K562 (cell line): Measurements from ENCODE around the gene DNAAF3. TPM values are rescaled to one million over a fixed set of nuclear protein-coding genes. Genes with fewer than 3 reads are reported as not detected.

Experiments used
- BHLHE40 ChIP-seq: IDR thresholded peaks from 2 replicates; pipeline ENCODE4 v1.6.1; 2011; ENCODE audit warnings: low read length, improper control_type of control experiment
- CEBPZ ChIP-seq: fragments of 150-350 bp; IDR thresholded peaks from 2 replicates; pipeline ENCODE4 v1.6.1; 2014; ENCODE audit warnings: low read depth, mild to moderate bottlenecking, low read length, borderline replicate concordance
- DEAF1 ChIP-seq: fragments of 450-650 bp; formaldehyde crosslinking; IDR thresholded peaks from 2 replicates; pipeline ENCODE4 v1.4.0; 2020; ENCODE audit warnings: mild to moderate bottlenecking, moderate library complexity
- GATAD2A ChIP-seq: fragments of 450-650 bp; IDR thresholded peaks from 2 replicates; pipeline ENCODE4 v1.6.1; 2017
- GTF2E2 ChIP-seq: fragments of 200-800 bp; sonication (Bioruptor generic); IDR thresholded peaks from 2 replicates; pipeline ENCODE4 v1.6.1; 2016; ENCODE audit warnings: missing genetic modification characterization, missing compliant biosample characterization
- KLF13 ChIP-seq: fragments of 450-650 bp; IDR thresholded peaks from 2 replicates; pipeline ENCODE4 v1.6.1; 2016; ENCODE audit warnings: missing genetic modification characterization, low read depth, mild to moderate bottlenecking, missing compliant biosample characterization, moderate library complexity, borderline replicate concordance
- NCOA6 ChIP-seq: fragments of 450-650 bp; IDR thresholded peaks from 2 replicates; pipeline ENCODE4 v1.6.1; 2017; ENCODE audit warnings: mild to moderate bottlenecking
- NR3C1 ChIP-seq: sonication (generic); formaldehyde crosslinking; IDR thresholded peaks from 2 replicates; pipeline ENCODE4 v1.8.1; 2022; ENCODE audit warnings: missing genetic modification reagents
- POLR3G ChIP-seq: IDR thresholded peaks from 2 replicates; pipeline ENCODE4 v1.6.1; 2011; ENCODE audit not compliant: insufficient read length, insufficient replicate concordance; ENCODE audit errors: extremely low read depth
- PYGO2 ChIP-seq: fragments of 450-650 bp; IDR thresholded peaks from 2 replicates; pipeline ENCODE4 v1.6.1; 2016; ENCODE audit warnings: mild to moderate bottlenecking, missing genetic modification characterization, moderate library complexity, missing compliant biosample characterization
- SRF ChIP-seq, 2 experiments: fragments of 250-450, 450-650 bp in 1 of 2; sonication (Bioruptor Pico) in 1 of 2; sonication (generic) in 1 of 2; formaldehyde crosslinking; IDR thresholded peaks; 2 replicates each; pipeline versions ENCODE4 v1.5.0 to v1.5.1; 2020 to 2022; ENCODE audit warnings: mild to moderate bottlenecking in 1 of 2, missing genetic modification reagents in 1 of 2
- TFAP4 ChIP-seq: sonication (generic); formaldehyde crosslinking; IDR thresholded peaks from 2 replicates; pipeline ENCODE4 v1.8.0; 2022; ENCODE audit warnings: missing genetic modification reagents, mild to moderate bottlenecking, moderate library complexity, borderline replicate concordance
- XRCC4 ChIP-seq: IDR thresholded peaks from one replicate; pipeline ENCODE4 v1.6.1; 2011; ENCODE audit not compliant: insufficient read depth, insufficient read length; ENCODE audit errors: extremely low read depth
- ZNF282 ChIP-seq: sonication (generic); formaldehyde crosslinking; IDR thresholded peaks from 2 replicates; pipeline ENCODE4 v1.8.1; 2023; ENCODE audit warnings: missing genetic modification reagents
- polyA plus RNA-seq, 8 experiments: library from polyadenylated mRNA; depleted of rRNA in 4 of 8; stranded (reverse) in 5 of 8; unstranded in 3 of 8; fragments of >200 nt; fragmentation: Nextera tagmentation in 2 of 8; fragmentation: Illumina TruSeq in 1 of 8; extraction: Ambion mirVana in 2 of 8; extraction: Trizol in 1 of 8; gene quantifications; 2 replicates each; pipeline versions ENCODE4 v1.2.1 to v1.2.3, GENCODE V29; 2011 to 2014; ENCODE audit warnings: inconsistent platforms in 1 of 8, missing spikeins in 1 of 8
- total RNA-seq, 7 experiments: library from RNA; depleted of rRNA in 6 of 7; stranded (reverse); fragments of >200 nt in 6 of 7; fragmentation: Illumina TruSeq in 2 of 7; extraction: Trizol in 2 of 7; gene quantifications; 2 replicates each; pipeline versions ENCODE4 v1.2.1 to v1.2.3, GENCODE V29; 2011 to 2021; ENCODE audit warnings: low replicate concordance in 1 of 7
- TF ChIP-seq, protein P1 (sequence below): fragments of 450-650 bp; formaldehyde crosslinking; IDR thresholded peaks from 2 replicates; pipeline ENCODE4 v1.4.0; 2022; ENCODE audit warnings: missing genetic modification characterization
- TF ChIP-seq, protein P2 (sequence below): fragments of 450-650 bp; IDR thresholded peaks from 2 replicates; pipeline ENCODE4 v1.6.1; 2018; ENCODE audit not compliant: partially characterized antibody

The DNAAF3 gene
- total and polyA plus RNA-seq, 9 of the 15 experiments (the other 6 are each of a cell fraction or from before 2014, with no cell fraction given), result 21.6 to 61.5 (median 43.0) TPM

- TF ChIP-seq TFAP4 (peak; percentile 44; the same call in 1 of the 2 replicates), POLR3G (no peak), GATAD2A (no peak), PYGO2 (no peak), NCOA6 (no peak), GTF2E2 (tag) (no peak), XRCC4 (no peak), DEAF1 (CRISPR knock-in tag) (no peak), NR3C1 (CRISPR knock-in tag) (no peak), ZNF282 (CRISPR knock-in tag) (no peak), KLF13 (tag) (no peak), CEBPZ (no peak), SRF (CRISPR knock-in tag; IDR thresholded peaks at IDR 0.05) (no peak), BHLHE40 (no peak)
- TF ChIP-seq, protein P1, sequence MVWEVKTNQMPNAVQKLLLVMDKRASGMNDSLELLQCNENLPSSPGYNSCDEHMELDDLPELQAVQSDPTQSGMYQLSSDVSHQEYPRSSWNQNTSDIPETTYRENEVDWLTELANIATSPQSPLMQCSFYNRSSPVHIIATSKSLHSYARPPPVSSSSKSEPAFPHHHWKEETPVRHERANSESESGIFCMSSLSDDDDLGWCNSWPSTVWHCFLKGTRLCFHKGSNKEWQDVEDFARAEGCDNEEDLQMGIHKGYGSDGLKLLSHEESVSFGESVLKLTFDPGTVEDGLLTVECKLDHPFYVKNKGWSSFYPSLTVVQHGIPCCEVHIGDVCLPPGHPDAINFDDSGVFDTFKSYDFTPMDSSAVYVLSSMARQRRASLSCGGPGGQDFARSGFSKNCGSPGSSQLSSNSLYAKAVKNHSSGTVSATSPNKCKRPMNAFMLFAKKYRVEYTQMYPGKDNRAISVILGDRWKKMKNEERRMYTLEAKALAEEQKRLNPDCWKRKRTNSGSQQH (CRISPR knock-in tag), result no peak
- TF ChIP-seq, protein P2, sequence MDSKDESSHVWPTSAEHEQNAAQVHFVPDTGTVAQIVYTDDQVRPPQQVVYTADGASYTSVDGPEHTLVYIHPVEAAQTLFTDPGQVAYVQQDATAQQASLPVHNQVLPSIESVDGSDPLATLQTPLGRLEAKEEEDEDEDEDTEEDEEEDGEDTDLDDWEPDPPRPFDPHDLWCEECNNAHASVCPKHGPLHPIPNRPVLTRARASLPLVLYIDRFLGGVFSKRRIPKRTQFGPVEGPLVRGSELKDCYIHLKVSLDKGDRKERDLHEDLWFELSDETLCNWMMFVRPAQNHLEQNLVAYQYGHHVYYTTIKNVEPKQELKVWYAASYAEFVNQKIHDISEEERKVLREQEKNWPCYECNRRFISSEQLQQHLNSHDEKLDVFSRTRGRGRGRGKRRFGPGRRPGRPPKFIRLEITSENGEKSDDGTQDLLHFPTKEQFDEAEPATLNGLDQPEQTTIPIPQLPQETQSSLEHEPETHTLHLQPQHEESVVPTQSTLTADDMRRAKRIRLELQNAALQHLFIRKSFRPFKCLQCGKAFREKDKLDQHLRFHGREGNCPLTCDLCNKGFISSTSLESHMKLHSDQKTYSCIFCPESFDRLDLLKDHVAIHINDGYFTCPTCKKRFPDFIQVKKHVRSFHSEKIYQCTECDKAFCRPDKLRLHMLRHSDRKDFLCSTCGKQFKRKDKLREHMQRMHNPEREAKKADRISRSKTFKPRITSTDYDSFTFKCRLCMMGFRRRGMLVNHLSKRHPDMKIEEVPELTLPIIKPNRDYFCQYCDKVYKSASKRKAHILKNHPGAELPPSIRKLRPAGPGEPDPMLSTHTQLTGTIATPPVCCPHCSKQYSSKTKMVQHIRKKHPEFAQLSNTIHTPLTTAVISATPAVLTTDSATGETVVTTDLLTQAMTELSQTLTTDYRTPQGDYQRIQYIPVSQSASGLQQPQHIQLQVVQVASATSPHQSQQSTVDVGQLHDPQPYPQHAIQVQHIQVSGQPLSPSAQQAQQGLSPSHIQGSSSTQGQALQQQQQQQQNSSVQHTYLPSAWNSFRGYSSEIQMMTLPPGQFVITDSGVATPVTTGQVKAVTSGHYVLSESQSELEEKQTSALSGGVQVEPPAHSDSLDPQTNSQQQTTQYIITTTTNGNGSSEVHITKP, result peak; percentile 19
Observed at GRCh38 chr19:55116859-55117662, 49.4 kb downstream of the DNAAF3 start, which contains the start of gene PPP1R12C (continued).
